Endothelial cell of umbilical vein (primary cell): ENCODE results near the gene ALOX15B. TPM values are rescaled to one million over a fixed set of nuclear protein-coding genes. Genes with fewer than 3 reads are reported as not detected.

Experiments used
- BruUV-seq: library from RNA; stranded (reverse); fragments of 400-500 nt; replicated peaks from 2 replicates; lab custom pipeline; 2021; lab: Mats Ljungman, UMichigan
- CTCF ChIA-PET: fragments of 300-600, 350-600 bp; sonication (Branson Sonifier 250); formaldehyde crosslinking; loops from one replicate; lab custom pipeline; 2021; ENCODE audit warnings: antibody characterized with exemption, inconsistent platforms; lab: Charles Lee
- POLR2A ChIA-PET: fragments of 300-600, 350-600 bp; sonication (Branson Sonifier 250); formaldehyde crosslinking; loops from one replicate; lab custom pipeline; 2021; ENCODE audit warnings: antibody characterized with exemption, inconsistent platforms; lab: Charles Lee
- DNase-seq: peaks from one replicate; pipeline ENCODE4 v3.0.0-alpha.2; 2011; ENCODE audit warnings: low read depth, low spot score
- FAIRE-seq: peaks from 2 replicates; lab custom pipeline; 2011; peaks lifted over from hg19 to GRCh38; lab: Jason Lieb, UNC
- H2AFZ ChIP-seq: 2 replicates; pipeline ENCODE4 v1.6.0; 2012; ENCODE audit warnings: low read depth, low read length, control low read depth, inconsistent platforms
- H3K27ac ChIP-seq: 2 replicates; pipeline ENCODE4 v1.5.1; 2011; ENCODE audit warnings: low read depth, mild to moderate bottlenecking, control low read depth, low read length, moderate library complexity; ENCODE audit not compliant: insufficient read depth
- H3K27me3 ChIP-seq, 2 experiments: 2 replicates each; pipeline versions ENCODE4 v1.6.0 to v1.6.1; 2011; ENCODE audit warnings: low read length in 2 of 2, mixed read lengths in 1 of 2; ENCODE audit not compliant: control insufficient read depth in 2 of 2, insufficient read depth in 2 of 2
- H3K36me3 ChIP-seq, 2 experiments: 2 replicates in 1 of 2; 3 replicates in 1 of 2; pipeline ENCODE4 v1.5.1; 2011; ENCODE audit warnings: low read length in 2 of 2, mild to moderate bottlenecking in 1 of 2, moderate library complexity in 1 of 2; ENCODE audit not compliant: control insufficient read depth in 2 of 2, insufficient read depth in 2 of 2; ENCODE audit errors: extremely low read depth in 1 of 2
- H3K4me1 ChIP-seq: 3 replicates; pipeline ENCODE4 v1.5.1; 2011; ENCODE audit warnings: mild to moderate bottlenecking, low read length; ENCODE audit not compliant: control insufficient read depth, insufficient read depth; ENCODE audit errors: extremely low read depth
- H3K4me2 ChIP-seq: 2 replicates; pipeline ENCODE4 v1.6.1; 2011; ENCODE audit warnings: low read length, control low read depth, mixed read lengths; ENCODE audit not compliant: insufficient read depth
- H3K4me3 ChIP-seq, 3 experiments: fragments of 200-600 bp in 1 of 3; sonication (generic), shearing (Covaris generic) in 1 of 3; replicated peaks in 1 of 3; 2 replicates each; pipeline ENCODE4 v1.5.1; 2011 to 2016; ENCODE audit warnings: control low read depth in 3 of 3, low read length in 3 of 3, mild to moderate bottlenecking in 2 of 3, inconsistent platforms in 1 of 3, low read depth in 1 of 3, moderate library complexity in 1 of 3; ENCODE audit not compliant: insufficient read depth in 1 of 3
- H3K79me2 ChIP-seq: 2 replicates; pipeline ENCODE4 v1.6.0; 2012; ENCODE audit warnings: low read length, inconsistent platforms; ENCODE audit not compliant: control insufficient read depth, insufficient read depth
- H3K9ac ChIP-seq: replicated peaks from 2 replicates; pipeline ENCODE3; 2011; ENCODE audit warnings: low read length, control low read depth; ENCODE audit not compliant: insufficient read depth; ENCODE audit errors: extremely low read depth
- H3K9me1 ChIP-seq: replicated peaks from 3 replicates; pipeline ENCODE4 v1.6.0; 2011; ENCODE audit warnings: mild to moderate bottlenecking, low read length; ENCODE audit not compliant: control insufficient read depth, insufficient read depth; ENCODE audit errors: extremely low read depth
- H3K9me3 ChIP-seq: replicated peaks from 2 replicates; pipeline ENCODE4 v1.5.1; 2012; ENCODE audit warnings: low read length, inconsistent platforms; ENCODE audit not compliant: control insufficient read depth, insufficient read depth
- H4K20me1 ChIP-seq: replicated peaks from 2 replicates; pipeline ENCODE3; 2011; ENCODE audit warnings: mild to moderate bottlenecking, low read length; ENCODE audit not compliant: control insufficient read depth, insufficient read depth; ENCODE audit errors: extremely low read depth
- EZH2 ChIP-seq: IDR thresholded peaks from 2 replicates; pipeline ENCODE4 v1.6.1; 2012; ENCODE audit warnings: borderline replicate concordance, low read depth, mild to moderate bottlenecking, moderate library complexity, low read length, inconsistent platforms; ENCODE audit not compliant: severe bottlenecking
- FOS ChIP-seq: IDR thresholded peaks from 2 replicates; pipeline ENCODE4 v1.6.1; 2011; ENCODE audit warnings: mild to moderate bottlenecking, low read length, moderate library complexity, borderline replicate concordance; ENCODE audit not compliant: insufficient read depth
- GATA2 ChIP-seq: IDR thresholded peaks from 2 replicates; pipeline ENCODE4 v1.7.0; 2011; ENCODE audit warnings: low read depth, mild to moderate bottlenecking, moderate library complexity, mixed read lengths, low read length; ENCODE audit not compliant: insufficient read length, insufficient read depth
- JUN ChIP-seq: IDR thresholded peaks from 2 replicates; pipeline ENCODE4 v1.6.1; 2011; ENCODE audit warnings: borderline replicate concordance, low read depth; ENCODE audit not compliant: insufficient read length, insufficient read depth
- MYC ChIP-seq: IDR thresholded peaks from one replicate; pipeline ENCODE4 v1.6.1; 2011; ENCODE audit warnings: mild to moderate bottlenecking, low read depth, low read length
- POLR2A ChIP-seq: IDR thresholded peaks from 2 replicates; pipeline ENCODE4 v1.6.1; 2012; ENCODE audit warnings: low read depth, mild to moderate bottlenecking, control low read depth, low read length
- POLR2AphosphoS5 ChIP-seq: IDR thresholded peaks from 2 replicates; pipeline ENCODE4 v1.6.1; 2012; ENCODE audit warnings: low read depth, mild to moderate bottlenecking, control low read depth, low read length, moderate library complexity; ENCODE audit not compliant: insufficient read depth
- dilution Hi-C: fragments of 300-500 bp; cut with MboI; formaldehyde crosslinking; loops from one replicate; pipeline ENCODE4 v1.15.0; 2019; ENCODE audit warnings: low sequenced_read_pairs; ENCODE audit not compliant: extremely low pct_ligation_motif_present
- intact Hi-C: fragments of 100-400 bp; cut with micrococcal nuclease; formaldehyde crosslinking; loops from one replicate; pipeline ENCODE4 v1.10.0; 2022
- polyA plus RNA-seq, 4 experiments: library from polyadenylated mRNA; depleted of rRNA in 3 of 4; stranded (reverse) in 3 of 4; unstranded in 1 of 4; fragments of >200 nt; gene quantifications; 2 replicates each; pipeline versions ENCODE4 v1.2.1 to v1.2.3, GENCODE V29; 2011 to 2012; ENCODE audit warnings: missing spikeins in 1 of 4
- total RNA-seq: library from RNA; stranded (reverse); gene quantifications from 2 replicates; pipeline ENCODE4 v1.2.3, GENCODE V29; 2021
- TF ChIP-seq, protein P1 (sequence below): IDR thresholded peaks from 2 replicates; pipeline ENCODE4 v1.6.1; 2011; ENCODE audit not compliant: insufficient read depth, insufficient read length

ALOX15B gene
- total and polyA plus RNA-seq, 2 donors (not counting 3 experiments of a cell fraction or from before 2014, with no cell fraction given), result not detected

DNA sequence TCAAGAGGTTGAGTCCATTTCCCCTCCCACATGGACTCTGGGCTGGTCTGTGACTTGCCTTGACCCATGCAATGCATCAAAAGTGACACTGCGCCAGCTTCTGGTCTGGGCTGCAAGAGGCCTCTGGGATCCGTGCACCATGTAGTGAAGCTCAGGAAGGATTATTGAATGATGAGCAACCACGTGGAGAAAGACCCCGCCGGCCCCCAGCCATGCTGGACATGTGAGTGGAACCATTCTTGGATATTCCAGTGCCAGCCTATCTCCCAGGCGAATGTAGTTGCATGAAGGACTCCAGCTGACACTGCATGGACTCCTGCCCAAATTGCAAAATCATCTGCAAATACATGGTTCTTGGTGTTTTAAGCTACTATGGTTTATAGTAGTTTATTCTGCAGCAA, 7.6 kb upstream of the ALOX15B start:
- dilution Hi-C loops, result no loop called here

DNA sequence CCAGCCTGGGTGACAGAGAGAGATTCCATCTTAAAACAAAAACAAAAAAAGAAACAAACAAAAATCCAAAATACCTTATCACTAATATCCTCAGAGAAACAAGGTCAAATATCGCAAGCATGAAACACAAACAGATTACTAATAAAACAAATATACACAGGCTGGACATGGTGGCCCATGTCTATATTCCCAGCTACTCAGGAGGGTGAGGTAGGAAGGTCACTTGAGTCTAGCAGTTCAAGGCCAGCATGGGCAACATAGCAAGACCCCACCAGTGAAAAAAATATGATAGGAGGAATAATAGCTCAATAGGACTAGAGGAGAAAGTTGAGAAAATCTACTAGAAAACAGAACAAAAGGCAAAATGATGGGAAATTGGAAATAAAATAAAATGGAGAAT, 6.9 kb upstream of the ALOX15B start:
- H3K4me1 ChIP-seq, result no peaks in the 10 kb centered on the region
- intact Hi-C loops, result no loop called here
- no peak overlapping the region for H3K27ac ChIP-seq
- no peaks in the 10 kb centered on the region for H4K20me1 ChIP-seq
- H3K9me1 ChIP-seq, result no peaks in the 10 kb centered on the region
- no peaks in the 10 kb centered on the region for H3K36me3 ChIP-seq
- DNase-seq, result no peak
- TF ChIP-seq MYC (no peak), EZH2 (no peak), GATA2 (no peak), JUN (no peak)
- H3K9ac ChIP-seq, result no peak overlapping the region
- peaks cover 11 to 15% of the 10 kb centered on the region in 2 experiments for H3K27me3 ChIP-seq
- POLR2A ChIA-PET, result no interaction called here
- no peak overlapping the region for H2AFZ ChIP-seq
- dilution Hi-C loops, result no loop called here
- no peak for FAIRE-seq
- no TSS peak for BruUV-seq
- no peak overlapping the region for H3K4me2 ChIP-seq
- CTCF ChIA-PET, result interaction anchor here (0.7 to 2.3 kb wide), 4 partner anchors 9 to 42 kb away, joined by 3 to 12 read pairs (median 4); no protein-coding TSS in a partner anchor
- no peak overlapping the region for H3K4me3 ChIP-seq
- no peaks in the 10 kb centered on the region for H3K79me2 ChIP-seq
- H3K9me3 ChIP-seq, result no peaks in the 10 kb centered on the region

More for the DNA sequence above, 7.6 kb upstream of the ALOX15B start:
- ChIA-PET POLR2A (no interaction called here), CTCF (interaction anchor here (1.0 to 2.3 kb wide), 3 partner anchors 10 to 27 kb away, joined by 3 to 12 read pairs (median 3); no protein-coding TSS in a partner anchor)
- FAIRE-seq (no peak), DNase-seq (no peak)
- H3K27me3 ChIP-seq, result peaks cover 11 to 15% of the 10 kb centered on the region in 2 experiments
- no peak overlapping the region for H2AFZ ChIP-seq
- no peak overlapping the region for H3K9ac ChIP-seq
- TF ChIP-seq GATA2, result no peak
- TF ChIP-seq, protein P1, sequence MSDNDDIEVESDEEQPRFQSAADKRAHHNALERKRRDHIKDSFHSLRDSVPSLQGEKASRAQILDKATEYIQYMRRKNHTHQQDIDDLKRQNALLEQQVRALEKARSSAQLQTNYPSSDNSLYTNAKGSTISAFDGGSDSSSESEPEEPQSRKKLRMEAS, result no peak
- TF ChIP-seq POLR2A, result no peak
- TF ChIP-seq FOS, result no peak
- no peak for TF ChIP-seq EZH2
- TF ChIP-seq POLR2AphosphoS5, result no peak
- no peak for TF ChIP-seq JUN
- intact Hi-C loops, result no loop called here
- H3K9me3 ChIP-seq, result no peaks in the 10 kb centered on the region
- no peak overlapping the region for H3K4me3 ChIP-seq
- no peak overlapping the region for H3K4me2 ChIP-seq
- no peaks in the 10 kb centered on the region for H3K4me1 ChIP-seq
- H3K36me3 ChIP-seq, result no peaks in the 10 kb centered on the region
- no TSS peak for BruUV-seq
- no peaks in the 10 kb centered on the region for H4K20me1 ChIP-seq
- H3K9me1 ChIP-seq, result no peaks in the 10 kb centered on the region
- H3K79me2 ChIP-seq, result no peaks in the 10 kb centered on the region
- no peak overlapping the region for H3K27ac ChIP-seq
